OCI-LY1 (cell line): ENCODE measurements around the gene IREB2.

Experiments
- H2AFZ ChIP-seq: fragments of 200-600 bp; sonication (generic), shearing (Covaris generic); 2 replicates; pipeline ENCODE4 v1.6.0; 2014; ENCODE audit warnings: antibody characterized with exemption, mild to moderate bottlenecking, low read length
- H3F3A ChIP-seq: fragments of 200-600 bp; sonication (generic), shearing (Covaris generic); 2 replicates; pipeline ENCODE4 v1.6.0; 2014; ENCODE audit warnings: mild to moderate bottlenecking, antibody characterized with exemption, low read length, moderate library complexity; ENCODE audit not compliant: insufficient read depth
- H3K27ac ChIP-seq: fragments of 200-600 bp; sonication (generic); 2 replicates; pipeline ENCODE4 v1.5.1; 2014; ENCODE audit warnings: low read length, mixed run types, mild to moderate bottlenecking, low read depth; ENCODE audit not compliant: poor library complexity, severe bottlenecking
- H3K27me3 ChIP-seq: fragments of 200-600 bp; sonication (generic); 2 replicates; pipeline ENCODE4 v1.6.0; 2014; ENCODE audit warnings: antibody characterized with exemption, mild to moderate bottlenecking, low read length, moderate library complexity; ENCODE audit not compliant: insufficient read depth
- H3K36me3 ChIP-seq: fragments of 200-600 bp; sonication (generic); 2 replicates; pipeline ENCODE4 v1.6.1; 2014; ENCODE audit warnings: mild to moderate bottlenecking, antibody characterized with exemption, low read length, moderate library complexity, mixed read lengths; ENCODE audit not compliant: insufficient read depth
- H3K4me1 ChIP-seq: fragments of 200-600 bp; sonication (generic); 2 replicates; pipeline ENCODE4 v1.5.1; 2014; ENCODE audit warnings: mild to moderate bottlenecking, low read length, moderate library complexity; ENCODE audit not compliant: insufficient read depth, severe bottlenecking
- H3K4me2 ChIP-seq: fragments of 200-600 bp; sonication (generic), shearing (Covaris generic); 2 replicates; pipeline ENCODE4 v1.6.1; 2014; ENCODE audit warnings: low read length
- H3K4me3 ChIP-seq: fragments of 200-600 bp; sonication (generic); 2 replicates; pipeline ENCODE4 v1.5.1; 2014; ENCODE audit warnings: low read length, low read depth, mild to moderate bottlenecking, mixed read lengths; ENCODE audit not compliant: poor library complexity, severe bottlenecking
- H3K79me2 ChIP-seq: fragments of 200-600 bp; shearing (Covaris generic); 2 replicates; pipeline ENCODE4 v1.6.1; 2016; ENCODE audit warnings: mixed run types, low read length, mixed read lengths; ENCODE audit not compliant: insufficient read depth
- H3K9ac ChIP-seq: fragments of 200-600 bp; sonication (generic), shearing (Covaris generic); 2 replicates; pipeline ENCODE4 v1.6.1; 2014; ENCODE audit warnings: mild to moderate bottlenecking, low read length, mixed read lengths
- H3K9me2 ChIP-seq: fragments of 200-600 bp; sonication (generic), shearing (Covaris generic); 2 replicates; pipeline ENCODE4 v1.6.1; 2014; ENCODE audit warnings: low read depth, mild to moderate bottlenecking, low read length, mixed read lengths
- H3K9me3 ChIP-seq: fragments of 200-600 bp; shearing (Covaris generic); 2 replicates; pipeline ENCODE4 v1.6.1; 2014; ENCODE audit warnings: low read length, mixed read lengths
- H4K20me1 ChIP-seq: fragments of 200-600 bp; sonication (generic), shearing (Covaris generic); 2 replicates; pipeline ENCODE4 v1.6.0; 2016; ENCODE audit warnings: mild to moderate bottlenecking, low read length; ENCODE audit not compliant: insufficient read depth
- CTCF ChIP-seq: fragments of 200-600 bp; sonication (generic), shearing (Covaris generic); IDR thresholded peaks from 2 replicates; pipeline ENCODE4 v1.5.1; 2017; ENCODE audit warnings: mild to moderate bottlenecking, antibody characterized with exemption, low read length, moderate library complexity, mixed read lengths
- EZH2 ChIP-seq: fragments of 200-600 bp; sonication (generic), shearing (Covaris generic); IDR thresholded peaks from 2 replicates; pipeline ENCODE4 v1.8.0; 2017; ENCODE audit warnings: borderline replicate concordance, mixed run types, mild to moderate bottlenecking, antibody characterized with exemption, low read length, moderate library complexity, mixed read lengths

IREB2 gene

GRCh38 chr15:78550194-78550593 lies 112.2 kb downstream of the IREB2 start:
- peaks cover 10% of the 10 kb centered on the region; the same call in 1 of the 2 replicates for H3F3A ChIP-seq
- H3K36me3 ChIP-seq = peaks cover 58% of the 10 kb centered on the region
- no peak overlapping the region for H3K4me2 ChIP-seq
- no peaks in the 10 kb centered on the region for H3K9me2 ChIP-seq
- no peaks in the 10 kb centered on the region for H4K20me1 ChIP-seq
- H3K4me1 ChIP-seq = no peaks in the 10 kb centered on the region
- H3K27me3 ChIP-seq = no peaks in the 10 kb centered on the region
- no peaks in the 10 kb centered on the region for H3K9me3 ChIP-seq
- TF ChIP-seq EZH2 = no peak
- no peak for TF ChIP-seq CTCF
- no peak overlapping the region for H3K9ac ChIP-seq
- H3K79me2 ChIP-seq = no peaks in the 10 kb centered on the region
- no peak overlapping the region for H3K27ac ChIP-seq
- no peak overlapping the region for H2AFZ ChIP-seq
- H3K4me3 ChIP-seq = no peak overlapping the region

GRCh38 chr15:78550815-78551214 lies 112.8 kb downstream of the IREB2 start:
- peaks cover 52% of the 10 kb centered on the region for H3K36me3 ChIP-seq

More at GRCh38 chr15:78550815-78551214, 112.8 kb downstream of the IREB2 start:
- Histone ChIP-seq H3K27me3 (no peaks in the 10 kb centered on the region), H3K9me2 (no peaks in the 10 kb centered on the region), H3K9ac (no peak overlapping the region), H3K4me2 (no peak overlapping the region), H4K20me1 (no peaks in the 10 kb centered on the region), H2AFZ (no peak overlapping the region), H3K9me3 (no peaks in the 10 kb centered on the region), H3K27ac (no peak overlapping the region), H3K4me3 (no peak overlapping the region), H3F3A (peaks cover 10% of the 10 kb centered on the region; the same call in 1 of the 2 replicates), H3K4me1 (no peaks in the 10 kb centered on the region), H3K79me2 (no peaks in the 10 kb centered on the region)
- no peak for TF ChIP-seq EZH2
- no peak for TF ChIP-seq CTCF
